AG09319 (cell line): ENCODE results near the gene KLF3.

Experiments
- DNase-seq: peaks from one replicate; pipeline ENCODE4 v3.0.0-alpha.2; 2010; ENCODE audit warnings: low read depth; ENCODE audit errors: extremely low read depth
- TF ChIP-seq, protein P1 (sequence below): IDR thresholded peaks from 2 replicates; pipeline ENCODE4 v1.5.1; 2011; ENCODE audit warnings: low read depth, mild to moderate bottlenecking, inconsistent platforms, low read length, moderate library complexity

The KLF3 gene

DNA sequence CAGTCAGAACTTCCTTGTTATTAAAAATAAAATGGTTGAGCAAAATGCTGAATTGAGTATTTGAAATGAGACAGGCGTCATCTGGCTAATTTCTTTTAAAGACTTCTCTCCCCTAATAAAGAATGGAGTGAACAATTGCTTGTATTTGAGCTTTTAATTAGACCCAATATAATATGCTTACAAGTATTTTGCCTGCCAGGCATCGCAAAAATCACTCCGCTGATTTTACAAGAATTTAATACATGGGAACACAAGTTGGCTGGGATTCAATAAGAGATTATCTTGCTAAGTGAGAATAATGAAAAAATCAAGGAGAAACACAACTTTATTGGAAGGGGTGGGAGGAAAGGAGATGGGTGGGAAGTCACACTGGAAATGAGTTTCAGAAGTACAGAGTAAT lies 52.3 kb downstream of the KLF3 start:
- TF ChIP-seq, protein P1, sequence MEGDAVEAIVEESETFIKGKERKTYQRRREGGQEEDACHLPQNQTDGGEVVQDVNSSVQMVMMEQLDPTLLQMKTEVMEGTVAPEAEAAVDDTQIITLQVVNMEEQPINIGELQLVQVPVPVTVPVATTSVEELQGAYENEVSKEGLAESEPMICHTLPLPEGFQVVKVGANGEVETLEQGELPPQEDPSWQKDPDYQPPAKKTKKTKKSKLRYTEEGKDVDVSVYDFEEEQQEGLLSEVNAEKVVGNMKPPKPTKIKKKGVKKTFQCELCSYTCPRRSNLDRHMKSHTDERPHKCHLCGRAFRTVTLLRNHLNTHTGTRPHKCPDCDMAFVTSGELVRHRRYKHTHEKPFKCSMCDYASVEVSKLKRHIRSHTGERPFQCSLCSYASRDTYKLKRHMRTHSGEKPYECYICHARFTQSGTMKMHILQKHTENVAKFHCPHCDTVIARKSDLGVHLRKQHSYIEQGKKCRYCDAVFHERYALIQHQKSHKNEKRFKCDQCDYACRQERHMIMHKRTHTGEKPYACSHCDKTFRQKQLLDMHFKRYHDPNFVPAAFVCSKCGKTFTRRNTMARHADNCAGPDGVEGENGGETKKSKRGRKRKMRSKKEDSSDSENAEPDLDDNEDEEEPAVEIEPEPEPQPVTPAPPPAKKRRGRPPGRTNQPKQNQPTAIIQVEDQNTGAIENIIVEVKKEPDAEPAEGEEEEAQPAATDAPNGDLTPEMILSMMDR, result no peak

DNA sequence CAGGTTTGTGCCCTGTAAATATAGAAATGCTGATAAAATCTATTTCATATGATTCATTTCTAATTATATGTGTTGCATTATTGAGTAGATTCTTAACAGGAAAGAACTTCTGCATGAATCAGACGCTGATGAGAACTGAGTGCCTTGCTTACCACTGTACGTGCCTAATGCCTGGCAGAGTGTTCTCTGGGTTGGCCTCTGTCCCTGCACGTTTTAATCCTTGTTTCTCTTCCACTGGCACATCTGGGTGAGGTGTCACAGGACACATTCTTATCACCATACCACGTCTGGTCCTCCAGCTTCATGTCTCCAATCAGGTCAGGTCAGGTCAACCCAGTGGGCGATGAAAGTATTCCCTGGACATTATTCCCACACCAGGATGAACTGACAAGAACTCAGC lies 53.6 kb downstream of the KLF3 start:
- DNase-seq, result no peak
- TF ChIP-seq, protein P1, result no peak

More for the DNA sequence above, 52.3 kb downstream of the KLF3 start:
- DNase-seq, result no peak

DNA sequence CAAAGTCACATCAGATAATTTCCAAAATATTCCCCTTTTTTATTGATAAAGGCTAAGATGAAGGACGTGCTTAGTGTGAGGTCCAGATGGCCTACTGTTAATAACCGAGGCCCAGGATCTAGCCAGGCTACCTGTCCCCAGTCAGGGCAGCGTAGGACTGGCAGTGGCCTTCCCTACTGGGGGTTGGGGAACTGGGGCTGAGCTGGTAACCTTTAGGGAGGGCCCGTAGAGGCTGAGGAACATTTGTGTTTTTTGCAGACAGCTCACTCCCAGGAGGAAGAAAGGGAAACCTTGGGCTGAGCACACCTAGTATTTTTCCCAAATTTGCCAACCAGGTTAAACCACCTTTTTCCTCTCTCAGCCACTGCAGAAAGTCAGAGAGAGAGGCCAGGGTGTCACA lies 59.1 kb downstream of the KLF3 start:
- DNase-seq, result no peak
- TF ChIP-seq, protein P1, result no peak

DNA sequence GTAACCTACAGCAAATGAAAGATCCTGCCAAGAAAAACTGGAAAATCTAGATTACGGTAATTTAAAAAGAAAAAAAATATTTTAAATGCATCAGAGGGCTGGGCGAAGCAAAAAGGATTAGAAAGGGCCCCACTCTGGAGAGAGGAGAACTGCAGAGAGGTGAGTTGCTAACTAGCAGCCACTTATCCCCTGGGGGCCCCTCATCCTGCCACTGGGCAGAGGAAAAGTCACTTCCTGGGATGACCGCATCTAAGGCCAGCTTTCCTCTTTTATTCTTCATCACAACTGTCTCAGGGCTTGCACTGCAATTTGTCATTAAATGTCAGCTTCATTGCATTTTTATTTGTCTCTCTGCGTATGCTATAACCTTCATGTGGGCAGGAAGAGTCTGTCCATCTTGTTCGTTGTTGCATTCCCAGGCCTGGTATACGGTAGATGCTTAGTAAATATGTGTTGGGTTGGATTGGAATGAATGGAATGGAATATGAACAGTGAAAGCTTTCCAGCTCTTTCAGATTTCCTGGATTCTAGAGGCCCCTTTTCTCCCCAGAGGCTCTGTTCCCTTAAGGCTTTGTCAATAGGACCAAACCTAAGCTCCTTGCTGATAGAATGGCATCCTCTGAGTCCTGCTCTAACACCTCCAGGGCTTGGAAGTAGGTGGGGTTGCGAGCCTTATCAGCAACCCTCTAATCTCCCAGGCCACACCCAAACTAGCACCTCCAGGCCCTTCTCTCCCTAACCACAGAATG lies 59.9 kb downstream of the KLF3 start:
- TF ChIP-seq, protein P1, result no peak
- DNase-seq, result no peak

DNA sequence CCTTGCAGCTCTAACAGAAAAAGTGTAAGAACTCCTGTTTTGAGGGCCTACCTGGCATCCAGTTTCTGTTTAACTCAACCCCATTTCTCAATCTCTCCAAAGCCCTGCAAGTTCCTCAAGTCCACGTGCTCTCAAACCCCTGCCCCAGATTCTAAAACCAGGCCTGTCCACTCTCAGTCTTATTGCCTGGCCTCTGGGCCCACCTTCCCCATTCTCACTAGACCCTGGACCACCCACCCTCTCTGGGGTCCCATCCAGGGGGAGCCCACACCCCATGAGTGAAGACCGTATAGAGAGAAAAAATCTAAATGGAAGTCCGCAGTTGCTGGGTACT lies 60.4 kb downstream of the KLF3 start:
- TF ChIP-seq, protein P1, result no peak
- no peak for DNase-seq

DNA sequence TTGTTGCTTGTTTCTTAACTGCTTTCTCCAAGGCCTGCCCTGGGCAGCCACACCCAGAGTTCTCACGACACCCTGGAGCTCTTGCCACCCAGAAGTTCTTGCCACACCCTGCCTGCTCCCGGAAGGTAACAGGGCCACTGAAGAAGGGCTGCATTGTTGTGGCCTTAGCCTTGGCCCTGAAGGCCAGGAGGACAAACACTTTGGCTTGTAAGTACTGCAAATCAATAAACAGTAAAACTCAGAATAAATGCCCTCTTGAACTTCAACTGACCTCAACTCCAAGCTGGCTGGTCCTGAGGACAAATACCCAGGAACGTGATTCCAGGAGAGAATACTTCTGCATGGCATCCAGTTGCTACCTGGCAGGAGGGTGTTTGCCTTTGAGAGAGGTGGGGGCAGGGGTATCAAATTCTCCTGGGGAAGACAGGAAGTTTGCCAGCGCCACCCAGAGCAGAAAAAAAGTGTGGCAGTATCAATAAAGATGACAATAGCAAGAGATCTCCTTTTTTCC lies 64.7 kb downstream of the KLF3 start:
- TF ChIP-seq, protein P1, result no peak
- no peak for DNase-seq

DNA sequence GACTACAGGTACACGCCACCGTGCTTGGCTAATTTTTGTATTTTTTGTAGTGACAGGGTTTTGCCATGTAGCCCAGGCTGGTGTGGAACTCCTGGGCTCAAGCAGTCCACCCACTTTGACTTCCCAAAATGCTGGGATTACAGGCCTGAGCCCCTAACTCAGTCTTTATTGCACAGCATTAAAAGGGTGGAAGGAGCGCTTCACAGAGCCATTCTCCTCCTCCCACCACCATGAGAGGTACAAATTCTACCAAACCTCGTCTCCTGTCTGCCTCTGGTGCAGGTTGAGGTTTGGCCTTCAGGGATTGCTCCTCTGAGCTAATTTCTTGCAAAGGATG lies 66.5 kb downstream of the KLF3 start:
- TF ChIP-seq, protein P1, result no peak
- DNase-seq, result no peak
